ENCODE measurements around the gene COL23A1. TPM values are rescaled to one million over a fixed set of nuclear protein-coding genes. Genes with fewer than 3 reads are reported as not detected.

COL23A1 gene
- total and polyA plus RNA-seq, 2 experiments from 2014 or later = 4.8 to 8.2 TPM

- no peak overlapping the region for H3K4me3 ChIP-seq
- H3K4me1 ChIP-seq (ENCODE audit: insufficient read depth) = no peaks in the 10 kb centered on the region; the same call in 1 of the 2 replicates
- H2AFZ ChIP-seq = no peak overlapping the region
- TF ChIP-seq ZNF462 (CRISPR knock-in tag; IDR thresholded peaks at IDR 0.05) (no peak), JUNB (IDR thresholded peaks at IDR 0.05; ENCODE audit: unreplicated experiment) (no peak), ETS1 (IDR thresholded peaks at IDR 0.05) (no peak), POLR2AphosphoS5 (IDR thresholded peaks at IDR 0.05; ENCODE audit: low read depth) (no peak), REST (IDR thresholded peaks at IDR 0.05; ENCODE audit: unreplicated experiment) (no peak), ZNF331 (CRISPR knock-in tag; IDR thresholded peaks at IDR 0.05; ENCODE audit: low read depth) (no peak), EZH2 (IDR thresholded peaks at IDR 0.05; ENCODE audit: low read depth, unreplicated experiment) (no peak), STAT1 (IDR thresholded peaks at IDR 0.05; ENCODE audit: unreplicated experiment) (no peak), EZH2phosphoT487 (IDR thresholded peaks at IDR 0.05; ENCODE audit: unreplicated experiment) (no peak), NANOG (IDR thresholded peaks at IDR 0.05; ENCODE audit: borderline replicate concordance) (no peak), ZNF114 (CRISPR knock-in tag; IDR thresholded peaks at IDR 0.05) (no peak), CTCF (conservative IDR thresholded peaks at IDR 0.05; ENCODE audit: low read depth in 2 of 2) (no peak), CREB1 (CRISPR knock-in tag; IDR thresholded peaks at IDR 0.05; ENCODE audit: low read depth) (no peak)
- no peaks in the 10 kb centered on the region for H3K9me3 Mint-ChIP-seq
- H3K9me2 ChIP-seq (ENCODE audit: insufficient read depth) = no peaks in the 10 kb centered on the region
- no peak for DNase-seq (ENCODE audit: low spot score)
- no peak for ATAC-seq
- H3K79me2 ChIP-seq (replicated peaks; ENCODE audit: insufficient read depth) = no peaks in the 10 kb centered on the region
- no peaks in the 10 kb centered on the region for H3K27me3 ChIP-seq (ENCODE audit: insufficient read depth)
- H3K36me3 Mint-ChIP-seq (ENCODE audit: low read depth) = no peaks in the 10 kb centered on the region
- H3K4me2 ChIP-seq = no peak overlapping the region
- no peak overlapping the region for H3K4me3 Mint-ChIP-seq
- no peaks in the 10 kb centered on the region for H3K36me3 ChIP-seq (ENCODE audit: insufficient read depth)
- no peak overlapping the region for H3K27ac Mint-ChIP-seq
- peaks cover 2% of the 10 kb centered on the region for H3K27me3 Mint-ChIP-seq (ENCODE audit: insufficient read depth, low read depth, poor library complexity)
- no peak overlapping the region for H3K27ac ChIP-seq (ENCODE audit: low read depth)
- H3F3A ChIP-seq (replicated peaks; ENCODE audit: low read depth) = no peaks in the 10 kb centered on the region
- peaks cover 29% of the 10 kb centered on the region for H3K4me1 Mint-ChIP-seq
- no peaks in the 10 kb centered on the region for H4K20me1 ChIP-seq (replicated peaks; ENCODE audit: insufficient read depth)
These were observed 242.2 kb downstream of the COL23A1 start for GRCh38 chr5:178347956-178348355.

Measured in GM23338 (cell line).